ENCODE results near the gene SPIRE1.

Gene SPIRE1

GRCh38 chr18:12604445-12605007 is 53.4 kb downstream of the SPIRE1 start:
- no peaks in the 10 kb centered on the region for H3K36me3 ChIP-seq
- H4K20me1 ChIP-seq, result no peaks in the 10 kb centered on the region
- H3K9me3 ChIP-seq, result no peaks in the 10 kb centered on the region
- no peak for TF ChIP-seq Cebpa-rat (IDR thresholded peaks at IDR 0.05)
- H3K4me3 ChIP-seq, result no peak overlapping the region
- no peaks in the 10 kb centered on the region for H3K27me3 ChIP-seq
- no peak overlapping the region for H3K27ac ChIP-seq
- H3K9ac ChIP-seq, result no peak overlapping the region
- no peak overlapping the region for H3K4me2 ChIP-seq
- no peaks in the 10 kb centered on the region for H3K4me1 ChIP-seq

- H3K4me2 ChIP-seq, result no peak overlapping the region
- no peaks in the 10 kb centered on the region for H3K9me3 ChIP-seq
- H3K27ac ChIP-seq, result no peak overlapping the region
- no peaks in the 10 kb centered on the region for H3K27me3 ChIP-seq
- no peaks in the 10 kb centered on the region for H3K36me3 ChIP-seq
- H4K20me1 ChIP-seq, result no peaks in the 10 kb centered on the region
- no peak for TF ChIP-seq Cebpa-rat (IDR thresholded peaks at IDR 0.05)
- no peak overlapping the region for H3K9ac ChIP-seq
- no peaks in the 10 kb centered on the region for H3K4me1 ChIP-seq
- H3K4me3 ChIP-seq, result no peak overlapping the region
Measured at GRCh38 chr18:12599966-12600365, 57.9 kb downstream of the SPIRE1 start.

- Histone ChIP-seq H3K9ac (no peak overlapping the region), H3K27ac (no peak overlapping the region), H3K4me1 (no peaks in the 10 kb centered on the region), H3K4me2 (no peak overlapping the region), H4K20me1 (no peaks in the 10 kb centered on the region), H3K27me3 (no peaks in the 10 kb centered on the region), H3K36me3 (no peaks in the 10 kb centered on the region), H3K9me3 (no peaks in the 10 kb centered on the region), H3K4me3 (no peak overlapping the region)
- TF ChIP-seq Cebpa-rat (IDR thresholded peaks at IDR 0.05), result no peak
Measured at GRCh38 chr18:12599543-12599942, 58.4 kb downstream of the SPIRE1 start.

- H3K4me1 ChIP-seq, result no peaks in the 10 kb centered on the region
- H3K27me3 ChIP-seq, result no peaks in the 10 kb centered on the region
- H4K20me1 ChIP-seq, result no peaks in the 10 kb centered on the region
- no peak overlapping the region for H3K9ac ChIP-seq
- H3K27ac ChIP-seq, result no peak overlapping the region
- no peak for TF ChIP-seq Cebpa-rat (IDR thresholded peaks at IDR 0.05)
- H3K4me3 ChIP-seq, result no peak overlapping the region
- H3K36me3 ChIP-seq, result no peaks in the 10 kb centered on the region
- no peaks in the 10 kb centered on the region for H3K9me3 ChIP-seq
- no peak overlapping the region for H3K4me2 ChIP-seq
Measured at GRCh38 chr18:12598181-12598930, 59.6 kb downstream of the SPIRE1 start.

GRCh38 chr18:12597760-12598159 is 60.1 kb downstream of the SPIRE1 start:
- no peak overlapping the region for H3K9ac ChIP-seq
- H3K27ac ChIP-seq, result no peak overlapping the region
- TF ChIP-seq Cebpa-rat (IDR thresholded peaks at IDR 0.05), result no peak
- no peaks in the 10 kb centered on the region for H3K27me3 ChIP-seq
- H3K9me3 ChIP-seq, result no peaks in the 10 kb centered on the region
- H3K4me3 ChIP-seq, result no peak overlapping the region
- H4K20me1 ChIP-seq, result no peaks in the 10 kb centered on the region
- no peaks in the 10 kb centered on the region for H3K4me1 ChIP-seq
- H3K36me3 ChIP-seq, result no peaks in the 10 kb centered on the region
- no peak overlapping the region for H3K4me2 ChIP-seq

- no peaks in the 10 kb centered on the region for H4K20me1 ChIP-seq
- H3K9ac ChIP-seq, result no peak overlapping the region
- no peaks in the 10 kb centered on the region for H3K4me1 ChIP-seq
- no peak overlapping the region for H3K4me2 ChIP-seq
- no peaks in the 10 kb centered on the region for H3K27me3 ChIP-seq
- no peaks in the 10 kb centered on the region for H3K36me3 ChIP-seq
- TF ChIP-seq Cebpa-rat (IDR thresholded peaks at IDR 0.05), result no peak
- H3K9me3 ChIP-seq, result no peaks in the 10 kb centered on the region
- H3K27ac ChIP-seq, result no peak overlapping the region
- H3K4me3 ChIP-seq, result no peak overlapping the region
Measured at GRCh38 chr18:12595571-12596255, 62.2 kb downstream of the SPIRE1 start.

GRCh38 chr18:12593866-12594265 is 64.0 kb downstream of the SPIRE1 start:
- H3K9ac ChIP-seq, result no peak overlapping the region
- no peak overlapping the region for H3K27ac ChIP-seq
- no peak overlapping the region for H3K4me3 ChIP-seq
- no peaks in the 10 kb centered on the region for H3K9me3 ChIP-seq
- H4K20me1 ChIP-seq, result no peaks in the 10 kb centered on the region
- H3K36me3 ChIP-seq, result no peaks in the 10 kb centered on the region
- no peaks in the 10 kb centered on the region for H3K27me3 ChIP-seq
- TF ChIP-seq Cebpa-rat (IDR thresholded peaks at IDR 0.05), result no peak
- no peaks in the 10 kb centered on the region for H3K4me1 ChIP-seq
- H3K4me2 ChIP-seq, result no peak overlapping the region

- Histone ChIP-seq H3K9ac (no peak overlapping the region), H3K9me3 (no peaks in the 10 kb centered on the region), H3K27me3 (no peaks in the 10 kb centered on the region), H3K27ac (no peak overlapping the region), H3K4me1 (no peaks in the 10 kb centered on the region), H3K4me2 (no peak overlapping the region), H4K20me1 (no peaks in the 10 kb centered on the region), H3K4me3 (no peak overlapping the region), H3K36me3 (no peaks in the 10 kb centered on the region)
- TF ChIP-seq Cebpa-rat (IDR thresholded peaks at IDR 0.05), result no peak
Measured at GRCh38 chr18:12592597-12593127, 65.2 kb downstream of the SPIRE1 start.

GRCh38 chr18:12589448-12589847 is 68.5 kb downstream of the SPIRE1 start:
- TF ChIP-seq Cebpa-rat (IDR thresholded peaks at IDR 0.05), result no peak
- Histone ChIP-seq H3K36me3 (no peaks in the 10 kb centered on the region), H3K4me1 (no peaks in the 10 kb centered on the region), H3K9ac (no peak overlapping the region), H4K20me1 (no peaks in the 10 kb centered on the region), H3K27ac (no peak overlapping the region), H3K4me3 (no peak overlapping the region), H3K4me2 (no peak overlapping the region), H3K27me3 (no peaks in the 10 kb centered on the region), H3K9me3 (no peaks in the 10 kb centered on the region)

- Histone ChIP-seq H3K9me3 (no peaks in the 10 kb centered on the region), H3K4me3 (no peak overlapping the region), H3K36me3 (no peaks in the 10 kb centered on the region), H3K4me2 (no peak overlapping the region), H3K9ac (no peak overlapping the region), H3K27me3 (no peaks in the 10 kb centered on the region), H4K20me1 (no peaks in the 10 kb centered on the region), H3K27ac (no peak overlapping the region), H3K4me1 (no peaks in the 10 kb centered on the region)
- no peak for TF ChIP-seq Cebpa-rat (IDR thresholded peaks at IDR 0.05)
Measured at GRCh38 chr18:12586956-12587355, 71.0 kb downstream of the SPIRE1 start.

All from BLaER1 (cell line).